SU-DHL-6 (cell line): Measurements from ENCODE around the gene FOXP4.

Source experiments
- H2AFZ ChIP-seq: fragments of 200-600 bp; sonication (generic); 2 replicates; pipeline ENCODE4 v1.6.1; 2014; ENCODE audit warnings: low read depth, mild to moderate bottlenecking, moderate library complexity, mixed read lengths, antibody characterized with exemption, low read length; ENCODE audit not compliant: severe bottlenecking
- H3F3A ChIP-seq: fragments of 200-600 bp; shearing (Covaris generic); 2 replicates; pipeline ENCODE4 v1.6.0; 2016; ENCODE audit warnings: antibody characterized with exemption, mild to moderate bottlenecking; ENCODE audit not compliant: insufficient read depth
- H3K27ac ChIP-seq: fragments of 200-600 bp; sonication (generic); 2 replicates; pipeline ENCODE4 v1.5.1; 2016; ENCODE audit warnings: low read depth, mild to moderate bottlenecking, low read length, moderate library complexity, mixed read lengths
- H3K27me3 ChIP-seq: fragments of 200-600 bp; sonication (generic), shearing (Covaris generic); 2 replicates; pipeline ENCODE4 v1.6.0; 2014; ENCODE audit warnings: mild to moderate bottlenecking, low read length
- H3K36me3 ChIP-seq: fragments of 200-600 bp; sonication (generic); 2 replicates; pipeline ENCODE4 v1.6.1; 2014; ENCODE audit warnings: mild to moderate bottlenecking, low read length, mixed read lengths
- H3K4me2 ChIP-seq: fragments of 300-600, 200-600 bp; shearing (Covaris generic), sonication (generic); 2 replicates; pipeline ENCODE4 v1.6.0; 2014; ENCODE audit warnings: low read length, low read depth, mild to moderate bottlenecking; ENCODE audit not compliant: poor library complexity, severe bottlenecking
- H3K4me3 ChIP-seq: fragments of 200-600 bp; sonication (generic); 2 replicates; pipeline ENCODE4 v1.5.1; 2014; ENCODE audit warnings: antibody characterized with exemption, low read length, mild to moderate bottlenecking, mixed read lengths; ENCODE audit not compliant: insufficient read depth, poor library complexity, severe bottlenecking
- H3K79me2 ChIP-seq: fragments of 200-600 bp; sonication (generic); 2 replicates; pipeline ENCODE4 v1.6.1; 2014; ENCODE audit warnings: mild to moderate bottlenecking, low read length, moderate library complexity; ENCODE audit not compliant: insufficient read depth
- H3K9ac ChIP-seq: fragments of 200-600 bp; sonication (generic); 2 replicates; pipeline ENCODE4 v1.7.0; 2014; ENCODE audit warnings: mild to moderate bottlenecking, low read length
- H3K9me2 ChIP-seq: fragments of 200-600 bp; sonication (generic); replicated peaks from 2 replicates; pipeline ENCODE4 v1.6.1; 2014; ENCODE audit warnings: low read length; ENCODE audit not compliant: insufficient read depth
- H3K9me3 ChIP-seq: fragments of 200-600 bp; sonication (generic); 2 replicates; pipeline ENCODE4 v1.6.1; 2014; ENCODE audit warnings: low read length, mixed read lengths; ENCODE audit not compliant: insufficient read depth
- H4K20me1 ChIP-seq: fragments of 200-600 bp; sonication (generic); 2 replicates; pipeline ENCODE4 v1.6.1; 2014; ENCODE audit warnings: low read depth, mild to moderate bottlenecking, antibody characterized with exemption, low read length, moderate library complexity, mixed read lengths
- EZH2phosphoT487 ChIP-seq: fragments of 200-600 bp; sonication (generic), shearing (Covaris generic); conservative IDR thresholded peaks from 2 replicates; pipeline ENCODE4 v1.6.1; 2018; ENCODE audit warnings: mild to moderate bottlenecking, antibody characterized with exemption, low read length, moderate library complexity, mixed read lengths
- TF ChIP-seq, protein P1 (sequence below): fragments of 200-600 bp; sonication (generic); IDR thresholded peaks from one replicate; pipeline ENCODE4 v1.5.1; 2017; ENCODE audit warnings: antibody characterized with exemption, mild to moderate bottlenecking, low read length, moderate library complexity; ENCODE audit not compliant: insufficient read depth, poor library complexity, severe bottlenecking

FOXP4 gene

DNA sequence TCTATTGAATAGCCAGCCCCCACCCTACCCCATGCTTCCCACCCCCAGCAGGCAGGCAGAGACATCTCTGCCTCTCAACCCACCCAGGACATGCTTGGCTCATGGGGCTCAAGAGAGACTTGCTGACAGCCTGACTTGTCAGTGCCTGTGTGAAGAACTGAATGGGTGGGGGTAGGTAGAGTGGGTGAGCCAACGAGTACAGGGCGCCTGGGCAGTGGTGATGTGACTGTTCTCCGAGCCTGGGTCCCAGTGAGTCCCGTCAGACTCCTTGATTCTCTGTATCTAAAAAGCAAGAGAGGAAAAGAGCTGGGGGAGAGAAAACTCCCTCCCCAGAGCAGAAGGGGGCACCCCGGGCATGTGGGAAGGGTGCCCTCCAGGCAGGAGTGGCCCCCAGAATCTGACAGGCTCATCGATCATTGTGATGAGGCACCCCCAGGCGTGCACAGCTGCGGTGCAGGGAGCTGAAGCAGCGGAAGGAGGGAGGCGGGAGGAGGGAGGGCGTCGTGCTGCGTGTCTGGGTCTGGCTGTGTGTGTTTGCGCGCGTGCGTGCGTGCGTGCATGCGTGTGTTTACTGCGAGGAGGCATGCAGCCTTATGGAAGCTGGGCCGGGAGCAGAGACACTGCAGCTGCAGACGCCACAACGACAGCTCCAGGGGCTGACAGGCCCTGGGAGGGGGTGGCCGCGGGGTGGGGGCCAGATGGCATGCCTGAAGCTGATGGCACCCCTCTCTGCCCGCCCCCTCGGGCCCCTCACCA, 40.2 kb downstream of the FOXP4 start:
- H3K9me3 ChIP-seq = no peaks in the 10 kb centered on the region
- no peaks in the 10 kb centered on the region for H3K9me2 ChIP-seq
- H3K79me2 ChIP-seq = no peaks in the 10 kb centered on the region
- no peak for TF ChIP-seq EZH2phosphoT487
- TF ChIP-seq, protein P1, sequence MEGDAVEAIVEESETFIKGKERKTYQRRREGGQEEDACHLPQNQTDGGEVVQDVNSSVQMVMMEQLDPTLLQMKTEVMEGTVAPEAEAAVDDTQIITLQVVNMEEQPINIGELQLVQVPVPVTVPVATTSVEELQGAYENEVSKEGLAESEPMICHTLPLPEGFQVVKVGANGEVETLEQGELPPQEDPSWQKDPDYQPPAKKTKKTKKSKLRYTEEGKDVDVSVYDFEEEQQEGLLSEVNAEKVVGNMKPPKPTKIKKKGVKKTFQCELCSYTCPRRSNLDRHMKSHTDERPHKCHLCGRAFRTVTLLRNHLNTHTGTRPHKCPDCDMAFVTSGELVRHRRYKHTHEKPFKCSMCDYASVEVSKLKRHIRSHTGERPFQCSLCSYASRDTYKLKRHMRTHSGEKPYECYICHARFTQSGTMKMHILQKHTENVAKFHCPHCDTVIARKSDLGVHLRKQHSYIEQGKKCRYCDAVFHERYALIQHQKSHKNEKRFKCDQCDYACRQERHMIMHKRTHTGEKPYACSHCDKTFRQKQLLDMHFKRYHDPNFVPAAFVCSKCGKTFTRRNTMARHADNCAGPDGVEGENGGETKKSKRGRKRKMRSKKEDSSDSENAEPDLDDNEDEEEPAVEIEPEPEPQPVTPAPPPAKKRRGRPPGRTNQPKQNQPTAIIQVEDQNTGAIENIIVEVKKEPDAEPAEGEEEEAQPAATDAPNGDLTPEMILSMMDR = no peak
- H3K27me3 ChIP-seq = no peaks in the 10 kb centered on the region
- no peak overlapping the region for H3K4me2 ChIP-seq
- no peak overlapping the region for H3K4me3 ChIP-seq
- no peaks in the 10 kb centered on the region for H3F3A ChIP-seq
- H3K9ac ChIP-seq = no peak overlapping the region
- no peak overlapping the region for H3K27ac ChIP-seq
- no peaks in the 10 kb centered on the region for H3K36me3 ChIP-seq
- no peaks in the 10 kb centered on the region for H4K20me1 ChIP-seq
- H2AFZ ChIP-seq = no peak overlapping the region

DNA sequence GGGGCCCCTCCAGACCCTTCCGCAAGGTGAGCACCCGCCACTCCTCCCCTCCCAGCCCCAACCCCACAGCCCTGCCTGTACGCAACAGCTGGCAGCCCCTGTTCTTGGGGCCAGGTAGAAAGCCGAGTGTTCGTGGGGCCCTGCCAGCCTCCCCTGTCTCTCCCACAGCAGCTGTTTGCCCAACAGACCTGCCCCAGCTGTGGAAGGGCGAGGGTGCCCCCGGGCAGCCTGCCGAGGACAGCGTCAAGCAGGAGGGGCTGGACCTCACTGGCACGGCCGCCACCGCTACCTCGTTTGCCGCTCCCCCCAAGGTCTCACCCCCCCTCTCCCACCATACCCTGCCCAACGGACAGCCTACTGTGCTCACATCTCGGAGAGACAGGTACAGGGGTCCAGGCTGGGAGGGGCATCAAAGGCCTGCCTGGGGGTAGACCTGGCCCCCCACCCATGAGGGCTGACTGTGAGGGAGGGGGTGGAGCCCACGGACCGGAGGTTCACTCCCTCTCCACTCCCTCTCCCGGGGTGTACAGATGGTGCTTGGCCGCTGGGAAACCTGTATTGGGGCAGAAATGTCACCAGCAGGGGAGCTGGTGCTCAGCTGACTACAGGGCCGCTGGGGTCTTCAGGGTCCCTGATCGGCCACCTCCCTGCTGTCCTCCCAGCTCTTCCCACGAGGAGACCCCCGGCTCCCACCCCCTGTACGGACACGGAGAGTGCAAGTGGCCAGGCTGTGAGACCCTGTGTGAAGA, 41.1 kb downstream of the FOXP4 start:
- Histone ChIP-seq H3K36me3 (no peaks in the 10 kb centered on the region), H3K9me2 (no peaks in the 10 kb centered on the region), H3K27ac (no peak overlapping the region), H3K27me3 (no peaks in the 10 kb centered on the region), H4K20me1 (no peaks in the 10 kb centered on the region), H3K9me3 (no peaks in the 10 kb centered on the region), H3K4me2 (no peak overlapping the region), H2AFZ (no peak overlapping the region), H3K79me2 (no peaks in the 10 kb centered on the region), H3F3A (no peaks in the 10 kb centered on the region), H3K4me3 (no peak overlapping the region), H3K9ac (no peak overlapping the region)
- TF ChIP-seq, protein P1 = no peak
- TF ChIP-seq EZH2phosphoT487 = no peak

DNA sequence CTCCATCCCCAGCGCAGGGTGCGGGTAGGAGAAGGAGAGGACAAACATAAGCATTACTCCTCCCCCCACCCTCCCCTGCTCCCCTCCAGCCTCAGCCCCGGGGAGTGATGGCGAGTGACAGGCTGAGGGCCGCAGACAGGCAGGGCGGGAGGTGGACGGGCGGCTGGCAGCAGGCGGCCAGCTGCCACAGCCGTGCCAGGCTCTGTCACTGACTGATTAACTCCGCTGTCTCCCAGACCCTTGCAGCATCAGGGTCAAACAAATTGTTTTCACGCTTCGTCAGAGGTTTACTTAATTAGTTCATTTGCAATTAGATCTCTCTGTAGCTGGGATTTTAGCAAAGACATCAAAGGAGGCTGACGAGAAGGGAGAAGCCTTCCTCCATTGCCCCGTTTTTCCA, 41.9 kb downstream of the FOXP4 start:
- no peaks in the 10 kb centered on the region for H3K36me3 ChIP-seq
- no peak for TF ChIP-seq EZH2phosphoT487
- TF ChIP-seq, protein P1 = no peak
- no peaks in the 10 kb centered on the region for H3F3A ChIP-seq
- H4K20me1 ChIP-seq = no peaks in the 10 kb centered on the region
- no peak overlapping the region for H2AFZ ChIP-seq
- no peak overlapping the region for H3K9ac ChIP-seq
- H3K27ac ChIP-seq = no peak overlapping the region
- no peaks in the 10 kb centered on the region for H3K9me3 ChIP-seq
- H3K4me2 ChIP-seq = no peak overlapping the region
- no peaks in the 10 kb centered on the region for H3K79me2 ChIP-seq
- no peaks in the 10 kb centered on the region for H3K27me3 ChIP-seq
- no peaks in the 10 kb centered on the region for H3K9me2 ChIP-seq
- no peak overlapping the region for H3K4me3 ChIP-seq
